KOPT-K1 (cell line): Measurements from ENCODE around the gene CAMKMT.
"Not testable (repeated sequence)": the region's sequence is repeated elsewhere in the genome, so short reads cannot be mapped to it uniquely, and the experiment has no call there.

Experiments
- H3K27ac ChIP-seq: fragments of 200-600 bp; sonication (generic); 2 replicates; pipeline ENCODE4 v1.5.1; 2016; ENCODE audit warnings: antibody characterized with exemption, mild to moderate bottlenecking, low read depth, low read length; ENCODE audit not compliant: poor library complexity, severe bottlenecking
- H3K36me3 ChIP-seq: fragments of 200-600 bp; sonication (generic); 2 replicates; pipeline ENCODE4 v1.5.1; 2017; ENCODE audit warnings: antibody characterized with exemption, mild to moderate bottlenecking, low read length, moderate library complexity; ENCODE audit not compliant: insufficient read depth
- H3K9me3 ChIP-seq: fragments of 200-600 bp; sonication (generic); 2 replicates; pipeline ENCODE4 v1.5.1; 2017; ENCODE audit warnings: antibody characterized with exemption, low read length, mild to moderate bottlenecking; ENCODE audit not compliant: insufficient read depth, poor library complexity, severe bottlenecking

The CAMKMT gene

DNA sequence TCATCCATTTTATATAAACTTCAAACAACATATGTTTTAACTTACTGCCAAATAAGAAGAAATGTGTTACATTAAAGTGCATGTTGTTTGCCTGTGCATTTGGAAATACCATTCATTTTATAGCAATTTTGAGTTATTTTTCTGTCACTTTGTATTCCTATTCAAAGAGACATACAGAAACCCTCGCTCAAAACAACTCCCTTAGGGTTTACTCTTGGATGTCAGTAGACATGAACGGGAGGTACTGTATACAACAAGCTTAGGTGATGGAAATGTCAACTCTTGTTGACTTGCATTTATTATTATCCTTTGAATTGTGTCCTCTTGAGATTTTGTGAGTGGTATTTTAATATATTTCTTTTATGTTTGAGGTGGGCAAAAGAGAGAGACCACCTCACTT lies 132.3 kb downstream of the CAMKMT start:
- Histone ChIP-seq H3K36me3 (no peaks in the 10 kb centered on the region), H3K27ac (no peak overlapping the region), H3K9me3 (no peaks in the 10 kb centered on the region)

- Histone ChIP-seq H3K36me3 (no peaks in the 10 kb centered on the region), H3K27ac (no peak overlapping the region), H3K9me3 (no peaks in the 10 kb centered on the region)
Observed at GRCh38 chr2:44495035-44495434, 133.3 kb downstream of the CAMKMT start.

- Histone ChIP-seq H3K27ac (no peak overlapping the region), H3K36me3 (no peaks in the 10 kb centered on the region)
Observed at GRCh38 chr2:44495544-44495943, 133.8 kb downstream of the CAMKMT start.

DNA sequence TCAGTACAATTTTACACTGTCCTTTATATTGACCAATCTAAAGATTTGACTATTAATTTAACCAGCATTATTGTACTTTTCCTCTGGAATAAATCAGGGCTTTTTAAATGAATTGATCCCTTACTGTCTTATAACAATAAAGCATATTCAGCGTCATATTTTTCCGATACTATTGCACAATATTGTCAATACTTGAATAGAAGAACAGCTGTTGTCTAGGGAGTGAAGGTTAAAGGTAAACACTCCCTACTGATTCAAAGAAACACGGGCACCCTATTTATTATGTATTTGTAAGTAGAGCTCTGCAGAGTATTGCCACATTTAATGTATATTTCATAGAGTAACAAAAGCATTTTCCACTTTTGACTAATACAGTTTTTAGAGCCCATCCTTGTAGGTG lies 134.4 kb downstream of the CAMKMT start:
- Histone ChIP-seq H3K9me3 (no peaks in the 10 kb centered on the region), H3K27ac (no peak overlapping the region), H3K36me3 (no peaks in the 10 kb centered on the region)

More at GRCh38 chr2:44495544-44495943, 133.8 kb downstream of the CAMKMT start:
- no peaks in the 10 kb centered on the region for H3K9me3 ChIP-seq

DNA sequence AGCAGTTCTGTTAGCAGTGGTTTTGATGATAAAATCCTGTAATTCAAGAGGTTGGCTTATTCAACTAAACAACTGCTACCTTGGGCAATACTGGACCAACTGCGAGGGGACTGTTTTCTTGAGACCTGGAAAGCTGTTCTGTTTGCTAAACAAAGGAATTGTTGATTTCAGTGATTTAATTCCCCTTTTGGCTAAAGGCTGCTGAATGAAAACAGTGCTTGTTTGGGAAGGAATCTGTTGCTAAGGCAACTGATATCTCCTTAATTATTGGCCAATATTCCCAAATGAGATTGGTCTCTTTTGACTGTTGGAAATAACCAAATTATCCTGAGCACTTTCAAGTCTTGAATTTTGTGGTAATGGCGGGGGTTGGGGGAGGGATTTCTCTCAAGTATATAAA lies 136.8 kb downstream of the CAMKMT start:
- Histone ChIP-seq H3K27ac (no peak overlapping the region), H3K9me3 (no peaks in the 10 kb centered on the region), H3K36me3 (no peaks in the 10 kb centered on the region)

DNA sequence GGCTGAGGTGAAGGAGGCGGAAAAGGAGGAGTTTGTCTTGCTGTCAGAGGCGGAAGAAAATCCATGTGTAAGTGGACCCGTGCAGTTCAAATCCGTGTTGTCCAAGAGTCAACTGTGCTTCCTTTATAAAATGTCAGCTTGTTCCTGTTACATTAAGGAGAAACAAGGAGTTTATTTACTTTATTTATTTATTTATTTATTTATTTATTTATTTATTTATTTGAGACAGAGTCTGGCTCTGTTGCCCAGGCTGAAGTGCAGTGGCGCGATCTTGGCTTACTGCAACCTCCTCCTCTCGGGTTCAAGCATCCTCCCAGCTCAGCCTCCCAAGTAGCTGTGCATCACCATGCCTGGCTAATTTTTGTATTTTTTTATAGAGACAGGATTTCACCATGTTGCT lies 143.9 kb downstream of the CAMKMT start:
- not testable (repeated sequence) for H3K9me3 ChIP-seq, H3K36me3 ChIP-seq, H3K27ac ChIP-seq

GRCh38 chr2:44510246-44510645 lies 148.5 kb downstream of the CAMKMT start:
- no peaks in the 10 kb centered on the region for H3K9me3 ChIP-seq
- H3K27ac ChIP-seq, result no peak overlapping the region
- no peaks in the 10 kb centered on the region for H3K36me3 ChIP-seq

GRCh38 chr2:44515416-44515815 lies 153.7 kb downstream of the CAMKMT start:
- Histone ChIP-seq H3K9me3 (peaks cover 4% of the 10 kb centered on the region), H3K36me3 (no peaks in the 10 kb centered on the region), H3K27ac (no peak overlapping the region)

- peaks cover 29% of the 10 kb centered on the region for H3K9me3 ChIP-seq
Observed at GRCh38 chr2:44519026-44519425, 157.3 kb downstream of the CAMKMT start.

DNA sequence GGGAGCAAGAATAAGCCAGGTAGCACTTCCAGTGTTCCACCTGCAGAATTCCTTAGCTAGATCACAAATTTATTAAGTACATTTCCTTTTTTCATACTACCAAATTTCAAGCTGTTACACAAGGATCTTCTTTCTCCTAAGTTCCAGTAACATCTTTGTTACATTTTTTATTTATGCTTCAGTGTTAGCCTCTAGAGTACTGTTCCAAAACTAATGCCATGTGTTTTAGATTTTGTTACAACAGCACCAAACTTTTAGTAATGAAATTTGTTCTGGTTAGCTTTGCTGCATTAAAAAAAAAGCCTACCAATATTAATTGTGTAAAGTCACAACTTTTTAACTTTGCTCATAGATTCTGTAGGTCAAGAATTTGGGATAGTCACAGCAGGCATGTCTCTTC lies 161.1 kb downstream of the CAMKMT start:
- H3K36me3 ChIP-seq, result no peaks in the 10 kb centered on the region
- H3K27ac ChIP-seq, result no peak overlapping the region
- H3K9me3 ChIP-seq, result peaks cover 29% of the 10 kb centered on the region

More at GRCh38 chr2:44519026-44519425, 157.3 kb downstream of the CAMKMT start:
- no peak overlapping the region for H3K27ac ChIP-seq
- H3K36me3 ChIP-seq, result no peaks in the 10 kb centered on the region

DNA sequence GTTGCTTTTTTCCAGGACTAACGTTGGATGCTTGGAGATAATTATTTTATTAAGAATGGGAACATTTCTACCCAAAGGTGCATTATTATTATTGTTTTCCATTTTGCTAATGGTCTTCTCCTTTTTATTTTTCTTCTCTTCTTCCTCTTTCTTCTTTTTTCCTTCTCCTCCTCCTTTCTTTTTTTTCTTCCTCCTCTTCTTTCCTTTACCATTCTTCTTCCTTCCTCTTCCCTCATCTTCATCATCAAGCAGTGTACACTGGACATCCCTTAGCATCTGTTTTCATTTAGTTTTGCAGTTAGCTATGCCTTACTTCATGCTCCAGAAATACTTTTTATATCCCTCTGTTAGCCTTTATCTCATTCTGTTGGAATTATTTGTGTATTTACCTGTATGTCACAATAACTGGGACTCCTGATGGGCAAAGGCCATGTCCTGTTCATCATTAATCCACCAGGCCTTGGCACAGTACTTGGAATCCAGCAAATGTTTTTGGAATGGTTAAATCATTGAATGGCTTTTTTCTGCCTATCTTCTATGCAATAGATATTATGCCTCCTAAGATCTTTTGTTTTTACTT lies 162.7 kb downstream of the CAMKMT start:
- H3K27ac ChIP-seq, result no peak overlapping the region
- no peaks in the 10 kb centered on the region for H3K36me3 ChIP-seq
- peaks cover 29% of the 10 kb centered on the region for H3K9me3 ChIP-seq

- Histone ChIP-seq H3K27ac (no peak overlapping the region), H3K36me3 (no peaks in the 10 kb centered on the region), H3K9me3 (peaks cover 16% of the 10 kb centered on the region)
Observed at GRCh38 chr2:44526352-44526751, 164.6 kb downstream of the CAMKMT start.

DNA sequence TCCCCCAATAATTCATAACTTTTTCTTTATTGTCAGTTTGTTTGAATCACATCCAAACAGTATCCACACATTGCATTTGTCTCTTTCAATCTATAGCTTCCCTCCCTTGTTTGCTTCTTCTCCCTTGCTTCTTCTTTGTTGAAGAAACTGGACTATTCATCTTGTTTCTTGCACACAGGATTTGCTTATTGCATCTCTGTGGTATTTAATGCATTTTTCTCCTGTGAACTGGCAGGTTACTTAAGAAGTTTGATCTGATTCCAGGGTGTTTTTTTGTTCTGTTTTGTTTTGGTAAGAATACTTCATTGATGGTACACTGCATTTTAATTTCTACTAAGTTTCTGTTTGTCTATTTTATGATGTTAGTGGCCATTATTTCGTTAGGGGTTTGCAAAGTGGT lies 166.8 kb downstream of the CAMKMT start:
- no peaks in the 10 kb centered on the region for H3K36me3 ChIP-seq
- peaks cover 2% of the 10 kb centered on the region for H3K9me3 ChIP-seq
- H3K27ac ChIP-seq, result no peak overlapping the region

DNA sequence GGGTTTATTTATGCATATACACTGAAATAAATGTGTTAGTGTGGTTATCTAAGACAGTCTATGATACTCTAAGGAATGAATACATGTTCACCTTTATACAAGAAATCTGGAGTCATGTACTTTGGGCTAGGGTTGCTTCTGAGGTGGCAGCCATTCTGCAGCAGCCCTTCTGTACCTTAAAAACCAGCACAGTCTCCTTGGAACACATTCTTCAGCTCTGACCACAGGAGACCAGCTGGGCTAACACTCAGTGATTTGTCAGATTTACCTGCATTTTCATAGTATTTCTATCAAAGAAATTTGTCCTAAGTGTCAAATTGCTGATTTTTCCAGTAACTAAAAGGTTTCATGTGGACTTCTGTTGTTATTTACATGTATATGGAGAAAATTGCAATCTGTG lies 167.7 kb downstream of the CAMKMT start:
- no peaks in the 10 kb centered on the region for H3K36me3 ChIP-seq
- no peak overlapping the region for H3K27ac ChIP-seq
- peaks cover 5% of the 10 kb centered on the region for H3K9me3 ChIP-seq

- no peak overlapping the region for H3K27ac ChIP-seq
- H3K9me3 ChIP-seq, result peaks cover 5% of the 10 kb centered on the region
- H3K36me3 ChIP-seq, result no peaks in the 10 kb centered on the region
Observed at GRCh38 chr2:44531289-44531688, 169.5 kb downstream of the CAMKMT start.

DNA sequence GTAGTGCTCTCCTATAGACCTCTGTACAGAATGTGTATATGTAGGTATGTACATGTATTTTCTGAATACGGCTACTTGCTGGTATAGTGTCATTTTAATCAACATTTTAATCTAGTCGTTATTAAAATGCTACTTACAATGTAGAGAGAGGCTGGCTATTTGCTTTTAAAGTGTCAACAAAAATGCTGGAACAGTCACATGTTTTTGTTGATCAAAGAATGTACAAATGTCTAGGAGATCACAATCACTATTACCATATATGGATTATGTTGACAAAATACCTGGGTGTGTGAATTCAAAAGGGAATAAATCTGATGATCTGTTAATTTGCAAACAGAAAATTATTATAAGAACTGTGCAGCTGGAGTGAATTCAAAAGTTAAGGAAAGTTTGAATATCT lies 170.3 kb downstream of the CAMKMT start:
- Histone ChIP-seq H3K9me3 (peaks cover 5% of the 10 kb centered on the region), H3K27ac (no peak overlapping the region), H3K36me3 (no peaks in the 10 kb centered on the region)
